ENCODE measurements around the gene RSRP1.

Gene RSRP1

GRCh38 chr1:25217598-25218232 is 29.5 kb downstream of the RSRP1 start:
- DNase-seq (ENCODE audit: low spot score): no peak

- no peak for DNase-seq (ENCODE audit: low spot score)
Measured at GRCh38 chr1:25217015-25217414, 30.2 kb downstream of the RSRP1 start.

- DNase-seq (ENCODE audit: low spot score): no peak
Measured at GRCh38 chr1:25216123-25216522, 31.1 kb downstream of the RSRP1 start.

- no peak for DNase-seq (ENCODE audit: low spot score)
Measured at GRCh38 chr1:25212725-25213124, 34.5 kb downstream of the RSRP1 start.

GRCh38 chr1:25210728-25211127 is 36.5 kb downstream of the RSRP1 start:
- DNase-seq (ENCODE audit: low spot score): no peak

- DNase-seq (ENCODE audit: low spot score): no peak
Measured at GRCh38 chr1:25209516-25209915, 37.7 kb downstream of the RSRP1 start.

GRCh38 chr1:25208561-25209222 is 38.6 kb downstream of the RSRP1 start:
- no peak for DNase-seq (ENCODE audit: low spot score)

- DNase-seq (ENCODE audit: low spot score): no peak
Measured at GRCh38 chr1:25208092-25208491, 39.2 kb downstream of the RSRP1 start.

GRCh38 chr1:25206201-25206600 is 41.1 kb downstream of the RSRP1 start:
- DNase-seq (ENCODE audit: low spot score): no peak

GRCh38 chr1:25205786-25206185 is 41.5 kb downstream of the RSRP1 start:
- DNase-seq (ENCODE audit: low spot score): no peak

GRCh38 chr1:25204797-25205480 is 42.3 kb downstream of the RSRP1 start:
- peak; percentile 70 for DNase-seq (ENCODE audit: low spot score)

- no peak for DNase-seq (ENCODE audit: low spot score)
Measured at GRCh38 chr1:25201006-25201405, 46.2 kb downstream of the RSRP1 start.

- no peak for DNase-seq (ENCODE audit: low spot score)
Measured at GRCh38 chr1:25199819-25200620, 47.2 kb downstream of the RSRP1 start.

- DNase-seq (ENCODE audit: low spot score): peak; percentile 34
Measured at GRCh38 chr1:25198663-25199252, 48.5 kb downstream of the RSRP1 start.

GRCh38 chr1:25197982-25198662 is 49.1 kb downstream of the RSRP1 start:
- DNase-seq (ENCODE audit: low spot score): no peak

GRCh38 chr1:25197235-25197975 is 49.8 kb downstream of the RSRP1 start:
- no peak for DNase-seq (ENCODE audit: low spot score)

GRCh38 chr1:25196830-25197229 is 50.4 kb downstream of the RSRP1 start:
- no peak for DNase-seq (ENCODE audit: low spot score)

- no peak for DNase-seq (ENCODE audit: low spot score)
Measured at GRCh38 chr1:25195835-25196234, 51.4 kb downstream of the RSRP1 start.

- no peak for DNase-seq (ENCODE audit: low spot score)
Measured at GRCh38 chr1:25194572-25195020, 52.7 kb downstream of the RSRP1 start.

- DNase-seq (ENCODE audit: low spot score): no peak
Measured at GRCh38 chr1:25194054-25194453, 53.2 kb downstream of the RSRP1 start.

GRCh38 chr1:25193229-25193628 is 54.0 kb downstream of the RSRP1 start:
- no peak for DNase-seq (ENCODE audit: low spot score)
